ENCODE measurements around the gene IGLON5.

The IGLON5 gene

GRCh38 chr19:51372021-51372648, 60.7 kb downstream of the IGLON5 start:
- no peak for ATAC-seq
- TF ChIP-seq ZNF565 (CRISPR knock-in tag; conservative IDR thresholded peaks at IDR 0.05; ENCODE audit: low read depth) (no peak), TSHZ2 (CRISPR knock-in tag; IDR thresholded peaks at IDR 0.05) (no peak)

- TF ChIP-seq TCF4 (CRISPR knock-in tag; IDR thresholded peaks at IDR 0.05; ENCODE audit: borderline replicate concordance) (no peak), TSHZ2 (CRISPR knock-in tag; IDR thresholded peaks at IDR 0.05) (no peak), POU6F1 (CRISPR knock-in tag; IDR thresholded peaks at IDR 0.05; ENCODE audit: borderline replicate concordance, low read depth) (no peak), BACH2 (CRISPR knock-in tag; IDR thresholded peaks at IDR 0.05; ENCODE audit: borderline replicate concordance) (no peak), PATZ1 (CRISPR knock-in tag; IDR thresholded peaks at IDR 0.05; ENCODE audit: borderline replicate concordance) (no peak), CSRNP3 (CRISPR knock-in tag; IDR thresholded peaks at IDR 0.05) (no peak), ZNF565 (CRISPR knock-in tag; conservative IDR thresholded peaks at IDR 0.05; ENCODE audit: low read depth) (no peak), TOX (CRISPR knock-in tag; IDR thresholded peaks at IDR 0.05; ENCODE audit: borderline replicate concordance) (no peak), ZC3H10 (CRISPR knock-in tag; IDR thresholded peaks at IDR 0.05) (no peak), GLIS3 (CRISPR knock-in tag; IDR thresholded peaks at IDR 0.05) (no peak), ESRRG (CRISPR knock-in tag; IDR thresholded peaks at IDR 0.05) (no peak), SNAI2 (CRISPR knock-in tag; IDR thresholded peaks at IDR 0.05) (no peak)
Observed at GRCh38 chr19:51372649-51373504, 61.4 kb downstream of the IGLON5 start, which contains the start of gene NKG7. TSS of gene NKG7 (minus strand) at chr19:51372654. CDS start at chr19:51372535, 119 bp downstream.

GRCh38 chr19:51375504-51376221, 64.2 kb downstream of the IGLON5 start:
- TF ChIP-seq ZFP30 (CRISPR knock-in tag; IDR thresholded peaks at IDR 0.05) = no peak
- no peak for TF ChIP-seq TOX (CRISPR knock-in tag; IDR thresholded peaks at IDR 0.05; ENCODE audit: borderline replicate concordance)
- no peak for TF ChIP-seq PATZ1 (CRISPR knock-in tag; IDR thresholded peaks at IDR 0.05; ENCODE audit: borderline replicate concordance)
- no peak for TF ChIP-seq RARB (CRISPR knock-in tag; IDR thresholded peaks at IDR 0.05)
- no peak for TF ChIP-seq BACH2 (CRISPR knock-in tag; IDR thresholded peaks at IDR 0.05; ENCODE audit: borderline replicate concordance)
- TF ChIP-seq ZNF565 (CRISPR knock-in tag; conservative IDR thresholded peaks at IDR 0.05; ENCODE audit: low read depth) = no peak
- ATAC-seq = no peak

More at GRCh38 chr19:51372649-51373504, 61.4 kb downstream of the IGLON5 start, which contains the start of gene NKG7:
- ATAC-seq = no peak

Measured in SK-N-SH treated with all-trans-retinoic acid at 6 μM for 48 hours (cell line).